GM23338 (cell line): ENCODE data around the gene FTO. TPM values are rescaled to one million over a fixed set of nuclear protein-coding genes. Genes with fewer than 3 reads are reported as not detected.

Experiments used
- ATAC-seq: fragments of 200-7000 bp; cut with Tn5 transposase; 3 replicates; pipeline ENCODE4 v1.9.1; 2020
- DNase-seq: peaks from one replicate; pipeline ENCODE4 v3.0.0-alpha.2; 2015; ENCODE audit warnings: low spot score
- H2AFZ ChIP-seq: fragments of 200-600 bp; sonication (generic); 2 replicates; pipeline ENCODE4 v1.8.0; 2016; ENCODE audit warnings: antibody characterized with exemption, mild to moderate bottlenecking, moderate library complexity
- H3F3A ChIP-seq: fragments of 200-600 bp; sonication (generic); replicated peaks from 2 replicates; pipeline ENCODE4 v1.8.0; 2017; ENCODE audit warnings: antibody characterized with exemption, mixed run types, low read depth
- H3K27ac ChIP-seq: fragments of 200-600 bp; sonication (generic); 2 replicates; pipeline ENCODE4 v1.6.1; 2016; ENCODE audit warnings: low read depth
- H3K27me3 ChIP-seq: fragments of 200-600 bp; sonication (generic); 2 replicates; pipeline ENCODE4 v1.8.0; 2016; ENCODE audit warnings: mild to moderate bottlenecking, mixed run types, moderate library complexity; ENCODE audit not compliant: insufficient read depth
- H3K36me3 ChIP-seq: fragments of 200-600 bp; sonication (generic); 2 replicates; pipeline ENCODE4 v1.8.0; 2016; ENCODE audit warnings: mild to moderate bottlenecking; ENCODE audit not compliant: insufficient read depth
- H3K4me1 ChIP-seq: fragments of 200-600 bp; sonication (generic); 2 replicates; pipeline ENCODE4 v1.8.0; 2016; ENCODE audit warnings: mild to moderate bottlenecking, moderate library complexity; ENCODE audit not compliant: insufficient read depth
- H3K4me2 ChIP-seq: fragments of 200-600 bp; sonication (generic); 2 replicates; pipeline ENCODE4 v1.7.1; 2017; ENCODE audit warnings: mixed run types
- H3K4me3 ChIP-seq: fragments of 200-600 bp; sonication (generic); 2 replicates; pipeline ENCODE4 v1.6.1; 2016; ENCODE audit warnings: mixed run types
- H3K79me2 ChIP-seq: fragments of 200-600 bp; sonication (generic); replicated peaks from 2 replicates; pipeline ENCODE4 v1.8.0; 2017; ENCODE audit warnings: mild to moderate bottlenecking; ENCODE audit not compliant: insufficient read depth
- H3K9me2 ChIP-seq: fragments of 200-600 bp; sonication (generic); 2 replicates; pipeline ENCODE4 v1.8.0; 2017; ENCODE audit not compliant: insufficient read depth
- H4K20me1 ChIP-seq: fragments of 200-600 bp; sonication (generic); replicated peaks from 2 replicates; pipeline ENCODE4 v1.8.0; 2017; ENCODE audit warnings: mild to moderate bottlenecking; ENCODE audit not compliant: insufficient read depth
- H3K27ac Mint-ChIP-seq: 2 replicates; pipeline ENCODE4 v1.8.0; 2020; ENCODE audit warnings: inconsistent platforms, mild to moderate bottlenecking, moderate library complexity, mixed read lengths
- H3K27me3 Mint-ChIP-seq: 3 replicates; pipeline ENCODE4 v1.8.0; 2022; ENCODE audit warnings: low read depth, mild to moderate bottlenecking, moderate library complexity, mixed read lengths, inconsistent platforms; ENCODE audit not compliant: insufficient read depth, poor library complexity
- H3K36me3 Mint-ChIP-seq: 3 replicates; pipeline ENCODE4 v1.8.0; 2021; ENCODE audit warnings: low read depth, mild to moderate bottlenecking, inconsistent platforms, moderate library complexity, mixed read lengths
- H3K4me1 Mint-ChIP-seq: 3 replicates; pipeline ENCODE4 v1.8.0; 2020; ENCODE audit warnings: mild to moderate bottlenecking, inconsistent platforms, mixed read lengths
- H3K4me3 Mint-ChIP-seq: 3 replicates; pipeline ENCODE4 v1.8.0; 2021; ENCODE audit warnings: moderate library complexity, mild to moderate bottlenecking, inconsistent platforms, mixed read lengths
- H3K9me3 Mint-ChIP-seq: 3 replicates; pipeline ENCODE4 v1.8.0; 2020; ENCODE audit warnings: moderate library complexity, mild to moderate bottlenecking, inconsistent platforms, mixed read lengths
- CREB1 ChIP-seq: fragments of 250-450 bp; sonication (Bioruptor Pico); IDR thresholded peaks from 2 replicates; pipeline ENCODE4 v1.5.0; 2020; ENCODE audit warnings: low read depth, mild to moderate bottlenecking, moderate library complexity
- ETS1 ChIP-seq: IDR thresholded peaks from 2 replicates; pipeline ENCODE4 v1.6.1; 2016; ENCODE audit warnings: antibody characterized with exemption
- EZH2 ChIP-seq: fragments of 200-600 bp; sonication (generic); IDR thresholded peaks from one replicate; pipeline ENCODE4 v1.8.0; 2017; ENCODE audit warnings: antibody characterized with exemption, mild to moderate bottlenecking, low read depth; ENCODE audit not compliant: unreplicated experiment
- EZH2phosphoT487 ChIP-seq: fragments of 200-600 bp; sonication (generic); IDR thresholded peaks from one replicate; pipeline ENCODE4 v1.8.1; 2018; ENCODE audit warnings: antibody characterized with exemption; ENCODE audit not compliant: unreplicated experiment
- JUNB ChIP-seq: IDR thresholded peaks from one replicate; pipeline ENCODE4 v1.6.1; 2016; ENCODE audit warnings: antibody characterized with exemption; ENCODE audit not compliant: unreplicated experiment
- NANOG ChIP-seq: IDR thresholded peaks from 2 replicates; pipeline ENCODE4 v1.6.1; 2016; ENCODE audit warnings: antibody characterized with exemption, borderline replicate concordance
- POLR2AphosphoS5 ChIP-seq: IDR thresholded peaks from 2 replicates; pipeline ENCODE4 v1.6.1; 2016; ENCODE audit warnings: antibody characterized with exemption, low read depth
- STAT1 ChIP-seq: IDR thresholded peaks from one replicate; pipeline ENCODE4 v1.6.1; 2016; ENCODE audit warnings: antibody characterized with exemption; ENCODE audit not compliant: unreplicated experiment
- ZNF114 ChIP-seq: fragments of 250-450 bp; sonication (Bioruptor Pico); IDR thresholded peaks from 2 replicates; pipeline ENCODE4 v1.5.0; 2020; ENCODE audit warnings: mild to moderate bottlenecking, moderate library complexity
- ZNF462 ChIP-seq: fragments of 250-450 bp; sonication (Bioruptor Pico); IDR thresholded peaks from 2 replicates; pipeline ENCODE4 v1.5.0; 2020; ENCODE audit warnings: mild to moderate bottlenecking, moderate library complexity
- polyA plus RNA-seq: library from polyadenylated mRNA; unstranded; fragments of >200 nt; fragmentation: Nextera tagmentation; extraction: Ambion mirVana; gene quantifications from 2 replicates; pipeline ENCODE4 v1.2.1, GENCODE V29; 2016
- total RNA-seq: library from RNA; depleted of rRNA; stranded (reverse); fragments of >200 nt; shearing (Covaris generic); gene quantifications from 2 replicates; pipeline ENCODE4 v1.2.3, GENCODE V29; 2014

FTO gene
- total and polyA plus RNA-seq, 2 experiments from 2014 or later, result 17.7 to 69.6 TPM

- H2AFZ ChIP-seq, result peak overlapping the region; percentile 49; the same call in 1 of the 2 replicates
- no peak overlapping the region for H3K4me3 ChIP-seq
- no peak for DNase-seq
- no peaks in the 10 kb centered on the region for H3K9me2 ChIP-seq
- H3F3A ChIP-seq, result no peaks in the 10 kb centered on the region
- H3K36me3 Mint-ChIP-seq, result no peaks in the 10 kb centered on the region
- H3K4me2 ChIP-seq, result no peak overlapping the region
- no peaks in the 10 kb centered on the region for H3K27me3 ChIP-seq
- H3K4me3 Mint-ChIP-seq, result no peak overlapping the region
- H3K36me3 ChIP-seq, result no peaks in the 10 kb centered on the region
- H3K27me3 Mint-ChIP-seq, result peaks cover 10% of the 10 kb centered on the region
- no peaks in the 10 kb centered on the region for H4K20me1 ChIP-seq
- no peak overlapping the region for H3K27ac Mint-ChIP-seq
- peaks cover 31% of the 10 kb centered on the region for H3K4me1 ChIP-seq
- ATAC-seq, result no peak
- H3K27ac ChIP-seq, result no peak overlapping the region
- H3K9me3 Mint-ChIP-seq, result no peaks in the 10 kb centered on the region
- no peaks in the 10 kb centered on the region for H3K79me2 ChIP-seq
- TF ChIP-seq ZNF114 (CRISPR knock-in tag) (no peak), JUNB (no peak), EZH2 (no peak), NANOG (no peak), EZH2phosphoT487 (no peak), ETS1 (no peak), CREB1 (CRISPR knock-in tag) (no peak), POLR2AphosphoS5 (no peak)
- peaks cover 55% of the 10 kb centered on the region for H3K4me1 Mint-ChIP-seq
These were observed 471.2 kb downstream of the FTO start for GRCh38 chr16:54175169-54175551.

GRCh38 chr16:54175552-54176375 is 471.8 kb downstream of the FTO start:
- Histone ChIP-seq H3K27me3 (no peaks in the 10 kb centered on the region), H3K79me2 (no peaks in the 10 kb centered on the region), H3K27ac (no peak overlapping the region), H3K4me3 (no peak overlapping the region), H3K4me2 (peak overlapping the region; percentile 51; the same call in 1 of the 2 replicates), H3K9me2 (no peaks in the 10 kb centered on the region), H2AFZ (peak overlapping the region; percentile 49), H3K4me1 (peaks cover 31% of the 10 kb centered on the region), H3F3A (no peaks in the 10 kb centered on the region), H4K20me1 (no peaks in the 10 kb centered on the region), H3K36me3 (no peaks in the 10 kb centered on the region)
- H3K36me3 Mint-ChIP-seq, result no peaks in the 10 kb centered on the region
- H3K4me1 Mint-ChIP-seq, result peaks cover 55% of the 10 kb centered on the region
- peaks cover 10% of the 10 kb centered on the region for H3K27me3 Mint-ChIP-seq
- DNase-seq (no peak), ATAC-seq (no peak)
- no peaks in the 10 kb centered on the region for H3K9me3 Mint-ChIP-seq
- TF ChIP-seq STAT1, result no peak
- no peak for TF ChIP-seq ETS1
- TF ChIP-seq POLR2AphosphoS5, result no peak
- TF ChIP-seq ZNF462 (CRISPR knock-in tag), result no peak
- TF ChIP-seq ZNF114 (CRISPR knock-in tag), result no peak
- no peak overlapping the region for H3K27ac Mint-ChIP-seq
- no peak overlapping the region for H3K4me3 Mint-ChIP-seq
